HL-60 (cell line): Measurements from ENCODE around the gene LIMK2.

Source experiments
- DNase-seq, 2 experiments: peaks; one replicate each; pipeline ENCODE4 v3.0.0-alpha.2; 2010 to 2020; ENCODE audit warnings: low read depth in 1 of 2, low spot score in 1 of 2
- H3K27ac ChIP-seq: fragments of 250-450 bp; sonication (Bioruptor Pico); replicated peaks from 2 replicates; pipeline ENCODE4 v1.5.1; 2020; ENCODE audit warnings: mild to moderate bottlenecking, moderate library complexity
- H3K27me3 ChIP-seq: fragments of 250-450 bp; sonication (Bioruptor Pico); 2 replicates; pipeline ENCODE4 v1.5.1; 2021; ENCODE audit warnings: mild to moderate bottlenecking, moderate library complexity; ENCODE audit not compliant: insufficient read depth, poor library complexity, severe bottlenecking
- H3K4me3 ChIP-seq: replicated peaks from 2 replicates; pipeline ENCODE4 v1.5.1; 2011; ENCODE audit warnings: mild to moderate bottlenecking, control low read depth, low read length; ENCODE audit not compliant: insufficient read depth
- GABPA ChIP-seq: IDR thresholded peaks from 2 replicates; pipeline ENCODE4 v1.6.1; 2012; ENCODE audit warnings: low read depth
- POLR2AphosphoS5 ChIP-seq: IDR thresholded peaks from 2 replicates; pipeline ENCODE4 v1.6.1; 2012; ENCODE audit warnings: low read depth
- SPI1 ChIP-seq: IDR thresholded peaks from 2 replicates; pipeline ENCODE4 v1.6.1; 2012; ENCODE audit warnings: low read depth, mild to moderate bottlenecking, borderline replicate concordance
- TF ChIP-seq, protein P1 (sequence below): IDR thresholded peaks from one replicate; pipeline ENCODE4 v1.5.1; 2011; ENCODE audit warnings: low read length, control low read depth, inconsistent platforms; ENCODE audit not compliant: insufficient read depth
- TF ChIP-seq, protein P2 (sequence below): IDR thresholded peaks from 2 replicates; pipeline ENCODE4 v1.6.1; 2012; ENCODE audit warnings: low read depth; ENCODE audit not compliant: insufficient replicate concordance

Gene LIMK2

DNA sequence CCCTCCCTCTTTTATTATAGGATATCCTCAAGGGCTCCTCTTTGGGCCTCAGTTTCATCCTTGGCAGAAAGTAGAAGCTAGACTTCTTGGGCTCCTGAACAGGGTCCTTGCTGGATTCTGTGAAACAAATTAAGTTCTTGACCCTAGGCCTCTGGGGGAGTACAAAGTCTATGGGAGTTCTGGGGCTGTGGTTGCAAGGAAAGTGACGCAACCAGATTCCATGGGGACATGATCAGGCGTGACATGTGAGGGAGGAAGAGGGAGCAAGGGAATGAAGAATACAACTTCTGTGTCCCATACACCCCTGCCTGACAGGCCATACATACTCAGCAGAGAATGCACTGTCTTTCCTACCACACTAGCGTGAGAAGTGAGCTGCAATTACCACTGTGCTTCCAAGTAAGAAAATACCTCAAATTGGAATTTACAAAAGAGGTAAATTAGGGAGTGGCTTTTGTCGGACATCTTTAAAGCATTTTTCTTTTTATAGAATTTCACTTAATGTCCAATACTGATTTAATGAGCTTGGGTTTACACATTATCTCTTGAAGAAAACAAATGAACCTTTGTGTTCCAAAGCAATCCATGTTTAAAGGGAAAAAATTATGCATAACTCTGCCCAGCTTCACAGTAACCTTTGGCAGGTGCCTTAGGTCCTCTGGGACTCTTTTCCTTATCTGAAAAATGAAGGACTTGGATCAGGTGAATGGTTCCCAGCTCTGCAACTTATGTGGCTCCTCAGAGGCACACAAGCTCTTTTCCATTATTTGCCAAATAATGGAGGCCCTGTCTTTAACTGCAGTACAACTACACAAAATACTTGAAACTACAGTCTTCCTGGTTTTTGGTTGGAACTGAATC lies 38.9 kb downstream of the LIMK2 start:
- no peak overlapping the region for H3K4me3 ChIP-seq
- H3K27me3 ChIP-seq, result no peaks in the 10 kb centered on the region
- no peak overlapping the region for H3K27ac ChIP-seq
- no peak for TF ChIP-seq SPI1
- TF ChIP-seq, protein P1, sequence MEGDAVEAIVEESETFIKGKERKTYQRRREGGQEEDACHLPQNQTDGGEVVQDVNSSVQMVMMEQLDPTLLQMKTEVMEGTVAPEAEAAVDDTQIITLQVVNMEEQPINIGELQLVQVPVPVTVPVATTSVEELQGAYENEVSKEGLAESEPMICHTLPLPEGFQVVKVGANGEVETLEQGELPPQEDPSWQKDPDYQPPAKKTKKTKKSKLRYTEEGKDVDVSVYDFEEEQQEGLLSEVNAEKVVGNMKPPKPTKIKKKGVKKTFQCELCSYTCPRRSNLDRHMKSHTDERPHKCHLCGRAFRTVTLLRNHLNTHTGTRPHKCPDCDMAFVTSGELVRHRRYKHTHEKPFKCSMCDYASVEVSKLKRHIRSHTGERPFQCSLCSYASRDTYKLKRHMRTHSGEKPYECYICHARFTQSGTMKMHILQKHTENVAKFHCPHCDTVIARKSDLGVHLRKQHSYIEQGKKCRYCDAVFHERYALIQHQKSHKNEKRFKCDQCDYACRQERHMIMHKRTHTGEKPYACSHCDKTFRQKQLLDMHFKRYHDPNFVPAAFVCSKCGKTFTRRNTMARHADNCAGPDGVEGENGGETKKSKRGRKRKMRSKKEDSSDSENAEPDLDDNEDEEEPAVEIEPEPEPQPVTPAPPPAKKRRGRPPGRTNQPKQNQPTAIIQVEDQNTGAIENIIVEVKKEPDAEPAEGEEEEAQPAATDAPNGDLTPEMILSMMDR, result no peak
- no peak for TF ChIP-seq GABPA
- TF ChIP-seq, protein P2, sequence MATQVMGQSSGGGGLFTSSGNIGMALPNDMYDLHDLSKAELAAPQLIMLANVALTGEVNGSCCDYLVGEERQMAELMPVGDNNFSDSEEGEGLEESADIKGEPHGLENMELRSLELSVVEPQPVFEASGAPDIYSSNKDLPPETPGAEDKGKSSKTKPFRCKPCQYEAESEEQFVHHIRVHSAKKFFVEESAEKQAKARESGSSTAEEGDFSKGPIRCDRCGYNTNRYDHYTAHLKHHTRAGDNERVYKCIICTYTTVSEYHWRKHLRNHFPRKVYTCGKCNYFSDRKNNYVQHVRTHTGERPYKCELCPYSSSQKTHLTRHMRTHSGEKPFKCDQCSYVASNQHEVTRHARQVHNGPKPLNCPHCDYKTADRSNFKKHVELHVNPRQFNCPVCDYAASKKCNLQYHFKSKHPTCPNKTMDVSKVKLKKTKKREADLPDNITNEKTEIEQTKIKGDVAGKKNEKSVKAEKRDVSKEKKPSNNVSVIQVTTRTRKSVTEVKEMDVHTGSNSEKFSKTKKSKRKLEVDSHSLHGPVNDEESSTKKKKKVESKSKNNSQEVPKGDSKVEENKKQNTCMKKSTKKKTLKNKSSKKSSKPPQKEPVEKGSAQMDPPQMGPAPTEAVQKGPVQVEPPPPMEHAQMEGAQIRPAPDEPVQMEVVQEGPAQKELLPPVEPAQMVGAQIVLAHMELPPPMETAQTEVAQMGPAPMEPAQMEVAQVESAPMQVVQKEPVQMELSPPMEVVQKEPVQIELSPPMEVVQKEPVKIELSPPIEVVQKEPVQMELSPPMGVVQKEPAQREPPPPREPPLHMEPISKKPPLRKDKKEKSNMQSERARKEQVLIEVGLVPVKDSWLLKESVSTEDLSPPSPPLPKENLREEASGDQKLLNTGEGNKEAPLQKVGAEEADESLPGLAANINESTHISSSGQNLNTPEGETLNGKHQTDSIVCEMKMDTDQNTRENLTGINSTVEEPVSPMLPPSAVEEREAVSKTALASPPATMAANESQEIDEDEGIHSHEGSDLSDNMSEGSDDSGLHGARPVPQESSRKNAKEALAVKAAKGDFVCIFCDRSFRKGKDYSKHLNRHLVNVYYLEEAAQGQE, result no peak
- TF ChIP-seq POLR2AphosphoS5, result no peak
- no peak for DNase-seq

DNA sequence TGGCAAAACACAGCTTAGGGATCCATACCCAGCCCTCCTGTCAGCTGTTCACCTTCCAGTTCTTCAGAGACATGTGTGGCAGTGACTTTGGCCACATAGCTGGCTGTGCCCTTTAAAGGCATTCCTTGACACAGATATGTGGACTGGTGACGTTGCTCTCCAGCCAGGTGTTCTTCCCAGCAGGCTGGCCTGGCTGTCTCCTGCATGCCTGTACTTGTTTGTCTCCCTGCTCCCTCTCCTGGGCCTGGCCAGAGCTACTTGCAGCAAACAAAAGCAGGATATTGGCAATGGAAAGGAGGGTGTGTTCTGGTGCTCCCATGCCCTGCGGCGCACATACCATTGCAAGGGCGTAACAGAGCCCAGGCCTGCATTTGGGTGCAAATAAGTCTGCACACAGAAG lies 41.9 kb downstream of the LIMK2 start:
- no peaks in the 10 kb centered on the region for H3K27me3 ChIP-seq
- H3K4me3 ChIP-seq, result no peak overlapping the region
- DNase-seq, result no peak
- TF ChIP-seq SPI1 (no peak), POLR2AphosphoS5 (no peak)
- TF ChIP-seq, protein P2, result no peak
- TF ChIP-seq, protein P1, result no peak
- no peak overlapping the region for H3K27ac ChIP-seq

DNA sequence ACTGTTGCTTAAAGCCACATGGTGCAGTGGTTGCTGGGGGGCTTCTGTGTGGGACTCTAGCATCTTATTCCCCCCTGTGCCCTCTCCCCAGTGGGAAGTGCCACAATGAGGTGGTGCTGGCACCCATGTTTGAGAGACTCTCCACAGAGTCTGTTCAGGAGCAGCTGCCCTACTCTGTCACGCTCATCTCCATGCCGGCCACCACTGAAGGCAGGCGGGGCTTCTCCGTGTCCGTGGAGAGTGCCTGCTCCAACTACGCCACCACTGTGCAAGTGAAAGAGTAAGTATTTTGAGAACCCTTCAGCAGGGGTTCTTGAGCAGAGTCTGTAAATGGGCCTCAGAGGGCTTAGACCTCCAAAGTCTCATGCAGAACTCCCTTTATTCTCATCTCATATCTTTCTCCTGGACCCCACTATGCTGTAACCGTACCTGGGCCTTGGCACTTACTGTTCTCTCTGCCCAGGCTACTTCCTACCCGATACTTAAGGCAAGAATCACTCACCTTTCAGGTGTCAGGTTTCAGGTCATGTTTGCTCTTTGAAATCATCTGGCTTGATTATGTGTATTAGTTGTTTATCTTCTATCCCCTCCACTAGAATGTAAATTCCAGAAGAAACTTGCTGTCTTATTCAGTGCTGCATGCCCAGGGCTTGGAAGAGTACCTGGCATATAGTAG lies 47.8 kb downstream of the LIMK2 start:
- Histone ChIP-seq H3K27ac (no peak overlapping the region), H3K27me3 (no peaks in the 10 kb centered on the region), H3K4me3 (no peak overlapping the region)
- TF ChIP-seq, protein P1, result no peak
- TF ChIP-seq, protein P2, result no peak
- no peak for TF ChIP-seq SPI1
- no peak for TF ChIP-seq POLR2AphosphoS5
- TF ChIP-seq GABPA, result no peak
- no peak for DNase-seq
